Endothelial cell of coronary artery (primary cell): ENCODE data around the gene PSMD8. TPM values are rescaled to one million over a fixed set of nuclear protein-coding genes. Genes with fewer than 3 reads are reported as not detected.

Experiments used
- total RNA-seq: library from RNA; depleted of rRNA; stranded (reverse); fragments of >200 nt; gene quantifications from 2 replicates; pipeline ENCODE4 v1.2.3, GENCODE V29; 2014

PSMD8 gene
- 226 and 259 TPM in 2 replicates for total RNA-seq

DNA sequence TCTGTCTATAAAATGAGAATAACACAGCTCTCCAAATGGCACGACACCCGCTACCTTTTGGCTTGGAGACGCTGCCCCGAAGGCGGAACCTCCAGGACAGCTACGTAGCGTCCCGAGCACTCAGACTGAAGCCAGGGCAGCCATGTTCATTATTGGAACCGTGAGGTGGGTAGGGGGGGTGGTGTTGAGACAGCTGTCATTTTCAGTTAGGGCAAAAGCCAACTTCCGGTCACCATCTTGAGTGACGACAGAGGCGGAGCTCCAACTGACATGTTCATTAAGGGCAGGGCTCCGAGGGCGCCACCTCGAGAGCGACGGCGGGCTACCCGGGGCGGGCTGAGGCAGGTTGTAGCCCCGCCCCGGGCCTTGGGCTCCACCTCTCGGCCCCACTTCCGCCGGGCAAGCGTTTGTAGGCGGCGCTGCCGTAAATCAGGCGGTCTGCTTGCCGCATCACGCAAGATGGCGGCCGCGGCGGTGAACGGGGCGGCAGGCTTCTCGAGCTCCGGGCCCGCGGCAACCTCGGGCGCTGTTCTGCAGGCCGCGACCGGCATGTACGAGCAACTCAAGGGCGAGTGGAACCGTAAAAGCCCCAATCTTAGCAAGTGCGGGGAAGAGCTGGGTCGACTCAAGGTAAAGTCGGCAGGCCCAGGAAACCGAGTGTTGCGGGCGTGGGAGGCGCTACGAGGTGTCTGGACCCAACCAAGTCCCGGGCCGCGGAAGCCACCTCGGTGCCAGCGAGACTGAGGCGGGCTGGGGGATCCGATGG lies at the start of gene PSMD8:
PSMD8 (plus strand) TSS at position 240 of the 766 bp plus-strand sequence; CDS start at position 271, 31 bp downstream.

DNA sequence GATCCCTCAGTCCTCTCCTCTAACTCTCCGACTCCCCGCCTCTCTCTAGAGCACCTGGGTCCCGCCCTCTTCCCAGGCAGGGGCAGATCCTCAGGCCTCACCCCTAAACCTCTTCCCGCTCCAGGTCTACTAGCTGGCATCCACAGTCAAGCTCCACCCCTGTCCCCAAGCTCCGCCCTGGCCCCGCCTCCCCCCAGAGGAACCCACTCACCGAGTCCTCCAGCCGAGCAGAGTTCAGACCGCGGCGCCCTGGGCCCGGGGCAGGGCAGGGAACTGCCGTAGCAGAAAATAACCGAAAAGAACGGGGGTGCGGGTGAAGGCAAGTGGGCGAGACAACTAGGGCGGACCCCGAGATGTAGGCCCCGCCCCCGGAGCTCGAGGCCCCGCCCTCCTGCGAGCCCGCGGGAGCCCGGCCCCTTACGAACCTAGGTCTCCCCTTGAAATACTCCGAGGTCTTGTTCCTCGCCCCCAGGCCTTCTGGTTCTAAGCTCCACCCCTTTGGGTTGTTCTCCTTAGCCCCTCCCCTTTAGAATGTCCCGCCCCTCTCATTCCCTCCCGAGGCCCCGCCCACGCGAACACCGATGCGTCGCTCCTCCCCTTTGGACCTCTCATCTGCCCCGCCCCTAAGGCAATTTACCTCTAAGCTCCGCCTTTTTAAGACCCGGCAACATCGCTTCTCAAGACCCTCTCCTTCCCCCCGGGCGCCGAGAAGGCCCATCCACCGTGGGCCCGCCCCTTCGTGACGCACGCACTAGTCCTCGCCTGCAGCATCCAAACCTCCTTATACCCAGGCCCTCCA lies 13.4 kb downstream of the PSMD8 start, which contains the start of gene GGN:
GGN (minus strand) TSS at position 485 of the 799 bp plus-strand sequence. CDS start 773 bp downstream, outside the sequence.

DNA sequence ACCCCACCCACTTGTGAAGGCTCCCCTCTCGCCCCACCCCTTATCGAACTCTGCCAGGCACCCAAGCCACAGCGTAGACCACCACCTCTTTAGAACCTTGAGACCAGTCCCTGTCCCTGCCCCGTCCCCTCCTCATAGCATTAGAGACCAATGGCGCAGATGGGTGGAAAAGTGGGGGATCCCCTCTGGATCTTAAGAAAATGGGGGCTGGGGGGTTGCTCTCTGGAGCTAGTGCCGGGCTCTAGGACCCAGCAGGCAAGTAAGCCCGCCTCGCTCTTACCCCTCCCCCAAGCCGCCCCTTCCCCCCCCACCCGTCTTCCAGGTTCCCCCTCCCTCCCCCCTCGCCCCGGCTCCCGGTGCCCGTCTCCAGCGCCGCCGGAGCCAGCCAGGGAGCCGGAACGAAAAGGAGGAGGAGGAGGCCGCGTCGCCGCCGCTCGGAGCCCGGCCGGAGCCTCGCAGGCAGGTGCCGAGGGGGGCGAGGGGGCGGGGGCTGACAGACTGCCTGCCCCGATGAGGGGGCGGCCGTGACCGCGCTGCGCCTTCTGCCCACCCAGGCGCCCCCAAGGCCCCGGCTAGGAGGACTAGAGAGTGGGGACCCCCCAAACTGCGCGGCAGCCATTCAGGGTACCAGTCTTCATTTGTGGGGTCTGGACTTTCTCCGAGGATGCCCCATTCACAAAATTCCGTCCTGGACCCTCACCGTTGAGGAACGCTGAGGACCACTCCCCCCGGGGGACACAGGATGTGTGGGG lies 14.2 kb downstream of the PSMD8 start, which contains the start of gene SPRED3:
SPRED3 (plus strand) TSS at position 349 of the 752 bp plus-strand sequence. CDS start 1,606 bp downstream, outside the sequence.

DNA sequence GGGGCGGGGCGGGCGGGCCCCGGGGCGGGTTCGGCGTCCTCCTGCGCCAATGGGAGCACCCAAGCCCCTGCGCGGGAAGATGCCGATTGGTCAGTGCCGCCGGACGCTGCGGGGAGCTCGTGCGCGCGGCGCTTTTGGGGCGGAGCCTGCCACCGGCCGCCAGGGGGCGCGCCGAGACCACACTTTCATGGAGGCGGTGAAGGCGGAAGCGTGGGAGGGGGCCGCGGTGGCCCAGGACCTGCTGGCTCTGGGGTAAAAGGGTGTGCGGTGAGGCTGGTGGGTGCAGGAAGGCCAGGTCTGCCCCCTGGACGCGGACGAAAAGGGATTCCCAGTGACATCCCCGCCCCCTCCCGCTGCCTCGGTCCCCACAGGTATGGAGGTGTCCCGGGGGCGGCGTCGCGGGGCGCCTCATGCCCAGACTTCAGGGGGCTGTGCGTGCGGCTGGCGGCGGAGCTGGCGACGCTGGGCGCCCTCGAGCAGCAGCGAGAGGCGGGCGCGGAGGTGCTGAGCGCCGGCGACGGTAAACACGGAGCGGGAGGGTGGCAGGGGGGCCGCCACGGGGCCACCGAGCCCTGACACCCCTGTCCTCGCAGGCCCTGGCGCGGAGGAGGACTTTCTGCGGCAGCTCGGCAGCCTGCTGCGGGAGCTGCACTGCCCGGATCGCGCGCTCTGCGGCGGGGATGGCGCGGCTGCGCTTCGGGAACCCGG lies 28.8 kb downstream of the PSMD8 start, which contains the start of gene FAM98C:
FAM98C (plus strand) TSS at position 127 of the 708 bp plus-strand sequence; CDS start at position 188, 61 bp downstream.

DNA sequence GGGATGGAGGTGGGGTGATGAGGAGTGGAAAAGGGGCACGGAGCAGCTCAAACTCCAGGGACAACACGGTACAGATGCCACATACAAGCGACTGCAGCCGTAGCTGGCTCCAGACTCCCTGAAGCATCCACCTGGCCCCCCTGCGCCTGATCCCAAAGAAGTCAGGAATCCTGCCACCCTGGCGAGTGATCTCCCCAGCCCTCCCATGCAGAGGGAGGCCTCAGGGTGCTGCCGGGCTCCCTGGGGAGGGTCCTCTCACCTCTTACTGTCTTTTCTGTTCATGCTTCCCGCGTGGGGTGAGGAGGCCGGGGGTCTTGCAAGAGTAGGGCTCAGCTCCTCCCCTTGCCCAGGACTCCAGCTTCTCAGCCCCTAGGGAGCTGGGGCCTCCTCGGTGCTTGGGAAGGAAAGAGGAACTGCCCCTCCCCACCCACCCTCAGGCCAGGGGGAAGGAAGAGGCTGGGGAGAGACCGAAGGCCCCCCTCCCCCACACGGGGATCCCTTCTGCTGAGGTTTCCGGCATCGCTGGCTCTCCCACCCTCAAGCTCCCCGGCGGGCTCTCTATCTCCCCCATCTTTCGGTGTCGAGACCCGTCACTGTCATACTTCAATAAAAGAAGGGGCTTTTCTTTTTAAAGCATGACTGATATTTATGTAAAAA lies 51.6 kb downstream of the PSMD8 start, which contains the start of gene RASGRP4:
RASGRP4 (minus strand) TSS at position 410 of the 657 bp plus-strand sequence; CDS start at position 282, 128 bp downstream.

DNA sequence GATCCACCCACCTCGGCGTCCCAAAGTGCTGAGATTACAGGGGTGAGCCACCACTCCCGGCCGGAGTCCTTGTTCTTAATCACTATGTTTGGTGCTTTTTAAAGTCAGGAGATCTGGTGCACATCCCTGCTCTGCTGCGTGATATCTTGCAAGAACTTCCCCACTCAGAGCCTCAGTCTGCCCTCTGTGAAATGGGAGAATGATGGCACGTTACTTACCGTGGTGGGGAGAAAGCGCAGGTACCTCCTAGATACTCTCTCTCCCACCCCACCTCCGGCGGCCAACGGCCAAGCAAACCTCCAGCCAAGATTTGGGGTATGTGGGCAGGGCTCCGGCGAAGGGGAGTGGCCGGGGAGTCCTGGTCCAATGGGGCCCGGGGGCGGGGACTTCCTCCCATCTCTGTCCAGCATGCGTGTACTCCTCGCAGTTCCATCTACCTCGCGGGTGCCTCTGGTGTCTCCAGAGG lies 58.9 kb downstream of the PSMD8 start, which contains the start of gene RYR1:
RYR1 (plus strand) TSS at position 424 of the 466 bp plus-strand sequence. CDS start 139 bp downstream, outside the sequence.

Other genes starting within 250 kb of the PSMD8 start
- gene DPF1, start 150.3 kb upstream of the PSMD8 start, total RNA-seq = 0.28 and 1.3 TPM in 2 replicates
- 0.27 and 8.6 TPM in 2 replicates for gene PPP1R14A, start 118.2 kb upstream of the PSMD8 start, total RNA-seq
- 1.5 and 2.0 TPM in 2 replicates for gene SPINT2, start 110.0 kb upstream of the PSMD8 start, total RNA-seq
- gene C19orf33, start 70.3 kb upstream of the PSMD8 start, total RNA-seq = 19.2 and 22.1 TPM in 2 replicates
- 65.8 and 68.7 TPM in 2 replicates for gene YIF1B, start 58.6 kb upstream of the PSMD8 start, total RNA-seq
- 4.0 and 7.2 TPM in 2 replicates for gene KCNK6, start 54.7 kb upstream of the PSMD8 start, total RNA-seq
- 0.54 and 2.0 TPM in 2 replicates for gene CATSPERG, start 38.7 kb upstream of the PSMD8 start, total RNA-seq
- under 0.01 and 0.18 TPM in 2 replicates for gene GGN, start 13.5 kb downstream of the PSMD8 start, total RNA-seq
- 4.3 and 5.3 TPM in 2 replicates for gene SPRED3, start 14.1 kb downstream of the PSMD8 start, total RNA-seq
- 6.0 and 6.1 TPM in 2 replicates for gene FAM98C, start 28.5 kb downstream of the PSMD8 start, total RNA-seq
- gene RASGRP4, start 51.6 kb downstream of the PSMD8 start, total RNA-seq = not detected in 2 replicates
- under 0.01 and 0.18 TPM in 2 replicates for gene RYR1, start 59.1 kb downstream of the PSMD8 start, total RNA-seq
- gene MAP4K1, start 243.4 kb downstream of the PSMD8 start, total RNA-seq = 0.09 TPM in 1 of 2 replicates, not detected in the other
- 321 and 419 TPM in 2 replicates for gene EIF3K, start 244.6 kb downstream of the PSMD8 start, total RNA-seq